A549 treated with AZD9567 at 1 μM for 4 hours (cell line): Measurements from ENCODE around the gene CREM. TPM values are rescaled to one million over a fixed set of nuclear protein-coding genes. Genes with fewer than 3 reads are reported as not detected.

ENCODE experiments used
- total RNA-seq: library from RNA; stranded (reverse); fragments of 200-300 nt; extraction: Qiagen RNA extraction; gene quantifications from 5 replicates; pipeline ENCODE4 v1.2.3, GENCODE V29; 2022; ENCODE audit not compliant: insufficient read depth

Gene CREM
- 31.6 to 37.6 TPM (median 34.5 TPM) in 5 replicates for total RNA-seq

DNA sequence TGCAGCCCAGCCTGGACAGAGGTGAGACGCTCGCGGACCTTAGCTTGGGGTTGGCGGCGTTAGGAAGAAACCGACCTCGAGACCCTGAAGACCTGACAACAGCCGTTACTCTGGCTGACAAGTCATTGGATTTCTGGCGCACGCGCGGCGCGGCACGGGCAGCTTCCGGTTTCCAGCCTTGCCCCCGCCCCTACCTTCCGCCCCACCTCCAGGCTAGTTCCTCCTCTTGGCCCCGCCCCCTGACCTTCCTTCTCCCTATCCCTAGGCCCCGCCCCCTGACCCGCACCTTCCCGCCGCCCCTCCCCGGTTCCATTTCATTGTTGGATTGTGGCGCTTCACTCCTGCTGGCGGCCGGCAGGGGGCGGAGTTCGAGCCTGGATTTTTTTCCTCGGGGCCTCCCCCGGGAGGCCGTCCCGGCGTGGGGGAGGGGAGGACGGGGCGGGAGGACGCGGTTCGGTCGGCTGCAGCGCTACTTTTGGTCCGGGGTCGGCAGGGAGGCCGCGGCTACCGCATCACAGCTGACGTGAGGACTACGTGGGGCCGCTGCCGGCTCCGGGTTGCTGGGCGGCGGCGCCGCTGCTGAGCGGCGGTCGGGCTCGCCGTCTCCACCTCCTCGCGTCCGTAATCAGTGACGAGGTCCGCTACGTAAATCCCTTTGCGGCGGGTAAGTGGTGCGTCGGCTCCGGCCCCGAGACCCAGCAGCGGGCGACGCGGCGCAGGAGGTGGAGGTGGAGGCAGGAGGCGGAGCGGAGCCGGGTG lies at the start of gene CREM:
TSS of gene CREM (plus strand) at position 317 of the 759 bp plus-strand sequence. CDS start 10,990 bp downstream, outside the sequence.

GRCh38 chr10:35090162-35090954 lies 36.3 kb upstream of the CREM start, which contains the start of gene CUL2:
Gene CUL2 (minus strand): TSS chr10:35090341. CDS start chr10:35071317, 19,024 bp downstream.

Other genes with a start within 250 kb of the CREM start
- gene CUL2, start 36.5 kb upstream of the CREM start, total RNA-seq: 20.5 to 25.6 TPM (median 23.4 TPM) in 5 replicates
- 45.0 to 48.8 TPM (median 47.9 TPM) in 5 replicates for gene CCNY, start 209.7 kb downstream of the CREM start, total RNA-seq